Measurements from ENCODE around the gene DEXI. TPM values are rescaled to one million over a fixed set of nuclear protein-coding genes. Genes with fewer than 3 reads are reported as not detected.
"Not testable (repeated sequence)": the region's sequence is repeated elsewhere in the genome, so short reads cannot be mapped to it uniquely, and the experiment has no call there.

DEXI gene
- total RNA-seq, 2 donors from 2014 or later, result 20.7 to 36.3 TPM

GRCh38 chr16:10934325-10935107 lies 7.8 kb downstream of the DEXI start:
- no peak for DNase-seq (ENCODE audit: low spot score)
- Mint-ChIP-seq H3K4me3 (no peak overlapping the region), H3K9me3 (no peaks in the 10 kb centered on the region), H3K4me1 (ENCODE audit: low read depth in 2 of 2) (peaks cover 59 to 63% of the 10 kb centered on the region in 2 donors), H3K27ac (peak overlapping the region in 1 of 2 donors; percentile 10), H3K36me3 (peaks cover 8% of the 10 kb centered on the region), H3K27me3 (no peaks in the 10 kb centered on the region)
- ATAC-seq, result no peak

GRCh38 chr16:10933865-10934264 lies 8.4 kb downstream of the DEXI start:
- Mint-ChIP-seq H3K36me3 (peaks cover 6% of the 10 kb centered on the region), H3K9me3 (no peaks in the 10 kb centered on the region), H3K27me3 (no peaks in the 10 kb centered on the region), H3K27ac (peak overlapping the region; percentile 10 to 50), H3K4me3 (no peak overlapping the region), H3K4me1 (ENCODE audit: low read depth in 2 of 2) (peaks cover 53 to 57% of the 10 kb centered on the region in 2 donors)
- ATAC-seq (no peak), DNase-seq (ENCODE audit: low spot score) (no peak)

GRCh38 chr16:10932959-10933710 lies 9.1 kb downstream of the DEXI start:
- peaks cover 46 to 50% of the 10 kb centered on the region in 2 donors for H3K4me1 Mint-ChIP-seq (ENCODE audit: low read depth in 2 of 2)
- ATAC-seq (peak; percentile 14 to 54), DNase-seq (ENCODE audit: low spot score) (no peak)
- H3K27ac Mint-ChIP-seq, result peak overlapping the region; percentile 10 to 50
- peaks cover 6% of the 10 kb centered on the region for H3K36me3 Mint-ChIP-seq
- no peaks in the 10 kb centered on the region for H3K27me3 Mint-ChIP-seq
- H3K9me3 Mint-ChIP-seq, result no peaks in the 10 kb centered on the region
- H3K4me3 Mint-ChIP-seq, result no peak overlapping the region

- no peak for DNase-seq (ENCODE audit: low spot score)
- no peak overlapping the region for H3K4me3 Mint-ChIP-seq
- ATAC-seq, result no peak
- no peak overlapping the region for H3K27ac Mint-ChIP-seq
- no peaks in the 10 kb centered on the region for H3K27me3 Mint-ChIP-seq
- H3K4me1 Mint-ChIP-seq (ENCODE audit: low read depth in 2 of 2), result peaks cover 35 to 39% of the 10 kb centered on the region in 2 donors
- H3K36me3 Mint-ChIP-seq, result peaks cover 11% of the 10 kb centered on the region
- H3K9me3 Mint-ChIP-seq, result no peaks in the 10 kb centered on the region
Measured at GRCh38 chr16:10931977-10932632, 10.2 kb downstream of the DEXI start.

- Mint-ChIP-seq H3K4me1 (ENCODE audit: low read depth in 2 of 2) (peaks cover 27 to 30% of the 10 kb centered on the region in 2 donors), H3K27ac (peak overlapping the region in 1 of 2 donors; percentile 61), H3K27me3 (no peaks in the 10 kb centered on the region), H3K4me3 (no peak overlapping the region), H3K36me3 (peaks cover 8% of the 10 kb centered on the region), H3K9me3 (no peaks in the 10 kb centered on the region)
- DNase-seq (ENCODE audit: low spot score), result no peak
- no peak for ATAC-seq
Measured at GRCh38 chr16:10931134-10931533, 11.1 kb downstream of the DEXI start.

GRCh38 chr16:10930755-10931093 lies 11.5 kb downstream of the DEXI start:
- H3K27me3 Mint-ChIP-seq, result no peaks in the 10 kb centered on the region
- peaks cover 6% of the 10 kb centered on the region for H3K36me3 Mint-ChIP-seq
- H3K27ac Mint-ChIP-seq, result peak overlapping the region in 1 of 2 donors; percentile 61
- no peak overlapping the region for H3K4me3 Mint-ChIP-seq
- ATAC-seq (peak in 1 of 2 donors; percentile 15), DNase-seq (ENCODE audit: low spot score) (no peak)
- no peaks in the 10 kb centered on the region for H3K9me3 Mint-ChIP-seq
- H3K4me1 Mint-ChIP-seq (ENCODE audit: low read depth in 2 of 2), result peaks cover 25 to 26% of the 10 kb centered on the region in 2 donors

GRCh38 chr16:10929853-10930754 lies 12.2 kb downstream of the DEXI start:
- H3K36me3 Mint-ChIP-seq, result peaks cover 6% of the 10 kb centered on the region
- no peak overlapping the region for H3K4me3 Mint-ChIP-seq
- H3K27me3 Mint-ChIP-seq, result no peaks in the 10 kb centered on the region
- H3K9me3 Mint-ChIP-seq, result no peaks in the 10 kb centered on the region
- no peak overlapping the region for H3K27ac Mint-ChIP-seq
- H3K4me1 Mint-ChIP-seq (ENCODE audit: low read depth in 2 of 2), result peaks cover 22 to 23% of the 10 kb centered on the region in 2 donors
- DNase-seq (ENCODE audit: low spot score) (no peak), ATAC-seq (peak in 1 of 2 donors; percentile 57)

GRCh38 chr16:10929097-10929496 lies 13.2 kb downstream of the DEXI start:
- not testable (repeated sequence) for H3K27me3 Mint-ChIP-seq; H3K4me3 Mint-ChIP-seq; H3K36me3 Mint-ChIP-seq; DNase-seq (ENCODE audit: low spot score); H3K27ac Mint-ChIP-seq; ATAC-seq; H3K9me3 Mint-ChIP-seq
- peaks cover 19 to 23% of the 10 kb centered on the region in 2 donors for H3K4me1 Mint-ChIP-seq (ENCODE audit: low read depth in 2 of 2)

GRCh38 chr16:10927497-10928112 lies 14.7 kb downstream of the DEXI start:
- ATAC-seq (no peak), DNase-seq (ENCODE audit: low spot score) (no peak)
- Mint-ChIP-seq H3K36me3 (peaks cover 6% of the 10 kb centered on the region), H3K27ac (no peak overlapping the region), H3K4me1 (ENCODE audit: low read depth in 2 of 2) (peaks cover 5 to 12% of the 10 kb centered on the region in 2 donors), H3K9me3 (no peaks in the 10 kb centered on the region), H3K27me3 (no peaks in the 10 kb centered on the region), H3K4me3 (no peak overlapping the region)

- H3K9me3 Mint-ChIP-seq, result no peaks in the 10 kb centered on the region
- no peak overlapping the region for H3K4me3 Mint-ChIP-seq
- peaks cover 5 to 12% of the 10 kb centered on the region in 2 donors for H3K4me1 Mint-ChIP-seq (ENCODE audit: low read depth in 2 of 2)
- H3K36me3 Mint-ChIP-seq, result peaks cover 6% of the 10 kb centered on the region
- ATAC-seq (no peak), DNase-seq (ENCODE audit: low spot score) (no peak)
- H3K27ac Mint-ChIP-seq, result no peak overlapping the region
- H3K27me3 Mint-ChIP-seq, result no peaks in the 10 kb centered on the region
Measured at GRCh38 chr16:10926867-10927266, 15.4 kb downstream of the DEXI start.

GRCh38 chr16:10926094-10926493 lies 16.2 kb downstream of the DEXI start:
- no peak for DNase-seq (ENCODE audit: low spot score)
- H3K36me3 Mint-ChIP-seq, result peaks cover 6% of the 10 kb centered on the region
- no peak for ATAC-seq
- no peak overlapping the region for H3K27ac Mint-ChIP-seq
- no peak overlapping the region for H3K4me3 Mint-ChIP-seq
- no peaks in the 10 kb centered on the region for H3K9me3 Mint-ChIP-seq
- peaks cover 5 to 7% of the 10 kb centered on the region in 2 donors for H3K4me1 Mint-ChIP-seq (ENCODE audit: low read depth in 2 of 2)
- no peaks in the 10 kb centered on the region for H3K27me3 Mint-ChIP-seq

- H3K36me3 Mint-ChIP-seq, H3K9me3 Mint-ChIP-seq, H3K27me3 Mint-ChIP-seq: not testable (repeated sequence)
Measured at GRCh38 chr16:10925285-10925684, 17.0 kb downstream of the DEXI start.

More at GRCh38 chr16:10925285-10925684, 17.0 kb downstream of the DEXI start:
- not testable (repeated sequence) for H3K27ac Mint-ChIP-seq; H3K4me3 Mint-ChIP-seq; H3K4me1 Mint-ChIP-seq (ENCODE audit: low read depth in 2 of 2); ATAC-seq; DNase-seq (ENCODE audit: low spot score)
